Measurements from ENCODE around the gene IGSF22.
"Not testable (repeated sequence)": the region's sequence is repeated elsewhere in the genome, so short reads cannot be mapped to it uniquely, and the experiment has no call there.

The IGSF22 gene

DNA sequence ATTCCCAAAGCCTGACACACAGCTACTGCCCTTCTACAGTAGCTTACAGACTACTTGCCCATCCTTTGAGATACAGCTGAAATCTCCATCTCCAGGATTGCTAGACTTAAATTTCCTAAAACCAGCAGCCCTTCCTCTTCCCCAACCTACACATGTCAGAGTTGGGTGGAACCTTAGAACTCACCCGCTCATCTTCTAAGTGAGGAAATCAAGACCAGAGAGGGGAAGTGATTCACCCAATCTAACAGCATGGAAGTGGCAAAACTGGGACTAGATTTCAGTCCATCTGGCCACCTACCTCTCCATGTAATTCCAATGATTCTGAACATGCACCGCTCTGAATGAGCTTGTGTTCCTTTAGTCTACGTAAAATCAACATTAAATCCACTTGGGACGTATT lies 28.4 kb downstream of the IGSF22 start:
- peak overlapping the region; percentile 60 for H3K27ac ChIP-seq (ENCODE audit: low read depth, low read length)
- peaks cover 0 to 16% (median 13%) of the 10 kb centered on the region in 5 donors for H3K36me3 ChIP-seq (ENCODE audit: control insufficient read depth in 5 of 5, insufficient read depth in 5 of 5, low read length in 5 of 5)
- H3K4me3 ChIP-seq (ENCODE audit: low read depth in 1 of 5, low read length in 5 of 5), result peak overlapping the region in 1 of 5 donors; percentile 73
- H3K9ac ChIP-seq (ENCODE audit: low read length in 5 of 5), result no peak overlapping the region
- H3K4me1 ChIP-seq (ENCODE audit: control insufficient read depth in 5 of 5, insufficient read depth in 5 of 5, low read length in 5 of 5), result peaks cover 10 to 44% (median 32%) of the 10 kb centered on the region in 5 donors
- H3K9me3 ChIP-seq (ENCODE audit: control insufficient read depth in 5 of 5, low read length in 5 of 5), result no peaks in the 10 kb centered on the region
- no peaks in the 10 kb centered on the region for H3K27me3 ChIP-seq (ENCODE audit: control insufficient read depth in 5 of 5, insufficient read depth in 4 of 5, low read length in 5 of 5)

DNA sequence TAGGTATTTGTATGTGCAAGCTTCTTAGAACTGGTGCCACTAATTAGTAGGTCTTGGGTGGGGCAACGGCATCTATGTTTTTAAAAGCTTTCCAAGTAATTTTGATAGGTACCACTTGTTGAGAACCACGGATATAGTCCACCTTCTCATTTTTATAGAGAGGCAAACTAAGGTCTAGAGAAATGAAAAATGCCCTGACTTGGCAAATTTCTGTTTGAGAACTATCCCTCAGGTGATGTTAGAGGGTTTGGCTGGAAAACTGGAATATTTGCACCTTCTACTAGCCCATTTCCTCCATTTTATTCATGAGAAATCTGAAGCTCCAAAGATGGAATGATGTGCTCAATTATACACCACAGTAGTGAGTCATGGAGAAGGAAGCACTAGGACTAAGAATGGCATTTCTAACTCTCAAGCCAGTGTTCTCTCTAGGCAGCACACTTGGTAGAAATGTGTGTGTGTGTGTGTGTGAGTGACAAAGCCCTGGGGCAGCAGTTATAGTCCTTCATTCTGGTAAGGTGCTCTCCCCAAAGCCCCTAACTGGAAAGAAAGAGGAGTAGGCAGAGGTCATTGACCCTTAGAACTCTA lies 29.3 kb downstream of the IGSF22 start:
- Histone ChIP-seq H3K9ac (ENCODE audit: low read length in 5 of 5) (no peak overlapping the region), H3K4me1 (ENCODE audit: control insufficient read depth in 5 of 5, insufficient read depth in 5 of 5, low read length in 5 of 5) (peaks cover 10 to 45% (median 32%) of the 10 kb centered on the region in 5 donors), H3K4me3 (ENCODE audit: low read depth in 1 of 5, low read length in 5 of 5) (no peak overlapping the region), H3K9me3 (ENCODE audit: control insufficient read depth in 5 of 5, low read length in 5 of 5) (no peaks in the 10 kb centered on the region), H3K27ac (ENCODE audit: low read depth, low read length) (no peak overlapping the region), H3K27me3 (ENCODE audit: control insufficient read depth in 5 of 5, insufficient read depth in 4 of 5, low read length in 5 of 5) (no peaks in the 10 kb centered on the region), H3K36me3 (ENCODE audit: control insufficient read depth in 5 of 5, insufficient read depth in 5 of 5, low read length in 5 of 5) (peaks cover 0 to 8% (median 5%) of the 10 kb centered on the region in 5 donors)

DNA sequence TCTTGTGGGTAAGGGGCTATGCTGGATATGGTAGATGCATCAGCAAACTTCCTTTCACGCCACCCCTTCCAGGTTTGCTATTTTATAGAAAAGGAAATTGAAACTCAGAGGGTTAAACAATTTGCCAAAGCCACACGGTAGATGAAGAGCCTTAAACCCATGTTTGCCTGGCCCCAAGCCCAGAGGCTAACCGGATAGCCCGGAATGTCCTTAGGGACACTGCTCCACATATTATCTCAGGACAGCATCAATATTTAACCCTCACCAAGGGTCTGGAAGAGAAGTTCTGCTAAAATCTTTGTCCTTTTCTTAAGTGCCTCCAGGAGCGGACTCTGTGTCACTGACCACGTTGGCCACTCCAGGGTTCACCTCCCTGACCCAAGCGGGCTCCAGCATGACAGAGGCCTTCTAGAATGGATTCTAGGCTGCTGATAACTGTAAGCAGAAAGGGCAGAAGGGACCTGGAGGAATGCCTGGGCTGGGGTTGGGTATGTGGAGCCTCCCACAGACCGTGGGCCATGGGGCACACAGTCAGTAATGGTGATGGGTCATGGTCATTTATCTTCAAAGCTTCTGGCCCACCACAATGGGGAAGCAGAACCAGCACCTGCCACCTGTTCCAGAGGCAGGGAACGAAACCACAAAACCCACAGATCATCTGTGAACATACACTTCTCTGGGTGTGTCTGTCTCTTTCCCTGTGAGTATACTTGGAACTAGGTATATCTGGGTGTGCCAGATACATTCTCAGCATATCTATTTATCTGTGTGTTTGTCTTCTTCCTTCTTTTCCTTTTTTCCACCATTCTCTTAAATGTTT lies 32.8 kb downstream of the IGSF22 start:
- Histone ChIP-seq H3K9me3 (ENCODE audit: control insufficient read depth in 5 of 5, low read length in 5 of 5) (no peaks in the 10 kb centered on the region), H3K27ac (ENCODE audit: low read depth, low read length) (no peak overlapping the region), H3K4me3 (ENCODE audit: low read depth in 1 of 5, low read length in 5 of 5) (no peak overlapping the region), H3K9ac (ENCODE audit: low read length in 5 of 5) (no peak overlapping the region), H3K4me1 (ENCODE audit: control insufficient read depth in 5 of 5, insufficient read depth in 5 of 5, low read length in 5 of 5) (peaks cover 0 to 14% (median 10%) of the 10 kb centered on the region in 5 donors), H3K36me3 (ENCODE audit: control insufficient read depth in 5 of 5, insufficient read depth in 5 of 5, low read length in 5 of 5) (no peaks in the 10 kb centered on the region), H3K27me3 (ENCODE audit: control insufficient read depth in 5 of 5, insufficient read depth in 4 of 5, low read length in 5 of 5) (no peaks in the 10 kb centered on the region)

DNA sequence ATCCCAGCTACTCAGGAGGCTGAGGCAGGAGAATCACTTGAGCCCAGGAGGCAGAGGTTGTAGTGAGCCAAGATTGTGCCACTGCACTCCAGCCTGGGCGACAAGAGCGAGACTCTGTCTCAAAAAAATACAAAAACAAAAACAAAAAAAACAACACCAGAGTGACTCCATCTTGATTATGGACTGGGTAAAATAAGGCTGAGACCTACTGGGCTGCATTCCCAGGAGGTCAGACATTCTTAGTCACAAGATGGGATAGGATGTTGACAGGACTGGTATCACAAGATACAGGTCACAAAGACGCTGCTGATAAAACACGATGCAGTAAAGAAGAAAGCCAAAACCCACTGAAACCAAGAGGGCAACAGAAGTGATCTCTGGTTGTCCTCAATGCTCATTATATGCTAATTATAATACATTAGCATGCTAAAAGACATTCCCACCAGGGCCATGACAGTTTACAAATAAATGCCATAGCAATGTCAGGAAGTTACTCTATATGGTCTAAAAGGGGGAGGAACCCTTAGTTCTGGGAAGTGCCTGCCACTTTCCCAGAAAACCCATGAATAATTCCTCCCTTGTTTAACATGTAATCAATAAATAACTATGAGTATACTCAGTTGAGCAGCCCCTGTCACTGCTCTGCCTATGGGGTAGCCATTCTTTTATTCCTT lies 34.4 kb downstream of the IGSF22 start:
- peaks cover 0 to 10% (median 6%) of the 10 kb centered on the region in 5 donors for H3K4me1 ChIP-seq (ENCODE audit: control insufficient read depth in 5 of 5, insufficient read depth in 5 of 5, low read length in 5 of 5)
- not testable (repeated sequence) for H3K4me3 ChIP-seq (ENCODE audit: low read depth in 1 of 5, low read length in 5 of 5); H3K9me3 ChIP-seq (ENCODE audit: control insufficient read depth in 5 of 5, low read length in 5 of 5); H3K27me3 ChIP-seq (ENCODE audit: control insufficient read depth in 5 of 5, insufficient read depth in 4 of 5, low read length in 5 of 5); H3K36me3 ChIP-seq (ENCODE audit: control insufficient read depth in 5 of 5, insufficient read depth in 5 of 5, low read length in 5 of 5); H3K9ac ChIP-seq (ENCODE audit: low read length in 5 of 5); H3K27ac ChIP-seq (ENCODE audit: low read depth, low read length)

DNA sequence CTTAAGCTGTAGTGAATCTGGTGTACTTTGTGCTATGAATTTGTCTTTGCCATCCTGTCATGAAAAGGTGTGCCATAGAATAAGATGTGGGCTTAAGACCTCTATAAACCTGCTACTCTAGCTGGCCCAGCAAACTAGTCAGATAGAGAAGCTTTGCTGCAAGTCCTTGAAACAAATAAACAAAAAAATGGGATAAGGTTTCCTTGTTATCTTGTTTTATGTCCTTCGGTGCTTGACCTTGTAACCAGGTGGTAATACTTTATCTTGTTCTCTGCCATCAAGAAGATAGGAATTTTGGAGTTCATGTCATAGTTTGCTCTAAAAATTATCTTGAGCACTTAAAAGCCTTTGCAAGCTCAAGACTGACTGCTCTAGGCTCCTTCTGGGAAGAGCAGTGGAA lies 41.7 kb downstream of the IGSF22 start:
- no peak overlapping the region for H3K4me3 ChIP-seq (ENCODE audit: low read depth in 1 of 5, low read length in 5 of 5)
- no peaks in the 10 kb centered on the region for H3K27me3 ChIP-seq (ENCODE audit: control insufficient read depth in 5 of 5, insufficient read depth in 4 of 5, low read length in 5 of 5)
- no peak overlapping the region for H3K27ac ChIP-seq (ENCODE audit: low read depth, low read length)
- H3K9ac ChIP-seq (ENCODE audit: low read length in 5 of 5), result no peak overlapping the region
- H3K4me1 ChIP-seq (ENCODE audit: control insufficient read depth in 5 of 5, insufficient read depth in 5 of 5, low read length in 5 of 5), result no peaks in the 10 kb centered on the region
- no peaks in the 10 kb centered on the region for H3K9me3 ChIP-seq (ENCODE audit: control insufficient read depth in 5 of 5, low read length in 5 of 5)
- H3K36me3 ChIP-seq (ENCODE audit: control insufficient read depth in 5 of 5, insufficient read depth in 5 of 5, low read length in 5 of 5), result no peaks in the 10 kb centered on the region

DNA sequence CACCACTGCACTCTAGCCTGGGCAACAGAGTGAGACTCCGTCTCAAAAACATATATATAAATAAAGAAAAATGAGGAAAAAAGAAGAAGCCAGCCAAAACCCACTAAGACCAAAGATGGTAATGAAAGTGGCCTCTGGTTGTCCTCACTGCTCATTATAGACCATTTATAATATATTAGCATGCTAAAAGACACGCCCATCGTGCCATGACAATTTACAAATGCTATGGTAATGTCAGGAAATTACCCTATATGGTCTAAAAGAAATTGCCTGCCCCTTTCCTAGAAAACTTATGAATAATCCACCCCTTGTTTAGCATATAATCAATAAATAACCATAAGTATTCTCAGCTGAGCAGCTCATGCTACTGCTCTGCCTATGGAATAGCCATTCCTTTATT lies 43.5 kb downstream of the IGSF22 start:
- Histone ChIP-seq H3K9ac (ENCODE audit: low read length in 5 of 5) (no peak overlapping the region), H3K36me3 (ENCODE audit: control insufficient read depth in 5 of 5, insufficient read depth in 5 of 5, low read length in 5 of 5) (no peaks in the 10 kb centered on the region), H3K27me3 (ENCODE audit: control insufficient read depth in 5 of 5, insufficient read depth in 4 of 5, low read length in 5 of 5) (no peaks in the 10 kb centered on the region), H3K4me1 (ENCODE audit: control insufficient read depth in 5 of 5, insufficient read depth in 5 of 5, low read length in 5 of 5) (no peaks in the 10 kb centered on the region), H3K9me3 (ENCODE audit: control insufficient read depth in 5 of 5, low read length in 5 of 5) (no peaks in the 10 kb centered on the region), H3K4me3 (ENCODE audit: low read depth in 1 of 5, low read length in 5 of 5) (no peak overlapping the region), H3K27ac (ENCODE audit: low read depth, low read length) (no peak overlapping the region)

DNA sequence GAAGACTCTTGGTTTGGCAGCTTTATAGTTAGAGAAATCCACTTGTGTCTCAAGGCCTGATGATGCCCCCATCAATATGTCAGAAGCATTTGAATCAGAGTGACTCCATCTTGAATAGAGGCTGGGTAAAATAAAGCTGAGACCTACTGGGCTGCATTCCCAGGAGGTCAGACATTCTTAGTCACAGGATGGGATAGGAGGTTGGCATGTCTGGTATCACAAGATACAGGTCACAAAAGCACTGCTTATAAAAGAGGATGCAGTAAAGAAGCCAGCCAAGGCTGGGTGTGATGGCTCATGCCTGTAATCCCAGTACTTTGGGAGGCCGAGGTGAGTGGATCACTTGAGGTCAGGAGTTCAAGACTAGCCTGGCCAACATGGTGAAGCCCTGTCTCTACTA lies 44.0 kb downstream of the IGSF22 start:
- H3K4me1 ChIP-seq (ENCODE audit: control insufficient read depth in 5 of 5, insufficient read depth in 5 of 5, low read length in 5 of 5); H3K27ac ChIP-seq (ENCODE audit: low read depth, low read length); H3K9me3 ChIP-seq (ENCODE audit: control insufficient read depth in 5 of 5, low read length in 5 of 5); H3K4me3 ChIP-seq (ENCODE audit: low read depth in 1 of 5, low read length in 5 of 5); H3K9ac ChIP-seq (ENCODE audit: low read length in 5 of 5); H3K36me3 ChIP-seq (ENCODE audit: control insufficient read depth in 5 of 5, insufficient read depth in 5 of 5, low read length in 5 of 5); H3K27me3 ChIP-seq (ENCODE audit: control insufficient read depth in 5 of 5, insufficient read depth in 4 of 5, low read length in 5 of 5): not testable (repeated sequence)

DNA sequence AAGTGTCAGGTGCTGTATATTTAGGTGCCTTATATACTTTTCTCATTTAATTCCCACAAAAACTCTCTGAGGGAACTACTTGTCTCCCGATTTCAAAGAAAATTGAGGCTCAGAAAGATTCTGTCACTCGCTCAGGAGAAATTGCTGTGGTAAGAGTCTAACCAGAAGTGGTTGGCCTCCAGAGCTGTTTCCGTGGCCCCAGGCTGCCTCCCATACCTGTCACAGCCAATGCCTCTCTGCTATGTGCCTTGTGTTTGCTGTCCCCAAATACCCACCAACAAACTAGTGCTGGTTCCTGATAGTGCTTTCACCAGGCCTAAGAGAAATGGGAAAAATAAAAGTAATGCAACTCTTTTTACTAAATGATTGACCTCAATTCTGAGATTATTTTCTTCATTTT lies 48.4 kb downstream of the IGSF22 start:
- no peaks in the 10 kb centered on the region for H3K4me1 ChIP-seq (ENCODE audit: control insufficient read depth in 5 of 5, insufficient read depth in 5 of 5, low read length in 5 of 5)
- H3K36me3 ChIP-seq (ENCODE audit: control insufficient read depth in 5 of 5, insufficient read depth in 5 of 5, low read length in 5 of 5), result no peaks in the 10 kb centered on the region
- no peak overlapping the region for H3K4me3 ChIP-seq (ENCODE audit: low read depth in 1 of 5, low read length in 5 of 5)
- H3K9ac ChIP-seq (ENCODE audit: low read length in 5 of 5), result no peak overlapping the region
- no peaks in the 10 kb centered on the region for H3K9me3 ChIP-seq (ENCODE audit: control insufficient read depth in 5 of 5, low read length in 5 of 5)
- H3K27me3 ChIP-seq (ENCODE audit: control insufficient read depth in 5 of 5, insufficient read depth in 4 of 5, low read length in 5 of 5), result no peaks in the 10 kb centered on the region
- no peak overlapping the region for H3K27ac ChIP-seq (ENCODE audit: low read depth, low read length)

DNA sequence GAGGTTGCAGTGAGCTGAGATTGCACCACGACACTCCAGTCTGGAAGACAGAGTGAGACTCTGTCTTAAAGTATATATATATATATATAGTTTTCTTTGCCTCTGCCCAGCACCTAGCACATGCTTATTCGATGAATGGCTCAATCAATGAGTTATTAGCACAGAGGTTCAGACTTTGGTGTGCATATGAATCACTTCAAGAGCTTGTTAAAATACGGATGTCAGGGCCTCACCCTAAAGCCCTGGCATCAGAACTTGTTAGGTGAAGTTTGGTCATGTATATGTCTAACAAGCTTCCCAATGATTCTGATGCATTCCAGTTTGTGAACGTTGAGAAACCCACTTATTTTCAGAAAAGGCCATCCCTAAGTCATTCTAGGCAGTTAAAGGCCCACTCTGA lies 49.2 kb downstream of the IGSF22 start:
- H3K27ac ChIP-seq (ENCODE audit: low read depth, low read length), result no peak overlapping the region
- no peaks in the 10 kb centered on the region for H3K4me1 ChIP-seq (ENCODE audit: control insufficient read depth in 5 of 5, insufficient read depth in 5 of 5, low read length in 5 of 5)
- H3K36me3 ChIP-seq (ENCODE audit: control insufficient read depth in 5 of 5, insufficient read depth in 5 of 5, low read length in 5 of 5), result no peaks in the 10 kb centered on the region

DNA sequence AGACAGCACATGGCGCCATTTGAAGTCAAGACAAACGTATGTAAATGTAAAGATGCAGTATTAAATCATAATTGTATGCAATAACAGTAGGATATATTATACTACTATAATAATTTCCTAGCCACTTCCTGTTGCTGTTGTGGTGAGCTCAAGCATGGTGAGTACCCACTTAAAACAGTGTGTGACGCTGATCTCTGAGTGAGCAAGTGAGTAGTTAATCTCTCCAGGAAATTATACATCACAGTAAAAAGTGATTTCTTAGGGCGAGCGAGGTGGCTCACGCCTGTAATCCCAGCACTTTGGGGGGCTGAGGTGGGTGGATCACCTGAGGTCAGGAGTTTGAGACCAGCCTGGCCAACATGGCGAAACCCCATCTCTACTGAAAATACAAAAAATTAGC lies 53.8 kb downstream of the IGSF22 start:
- H3K4me1 ChIP-seq (ENCODE audit: control insufficient read depth in 5 of 5, insufficient read depth in 5 of 5, low read length in 5 of 5); H3K27ac ChIP-seq (ENCODE audit: low read depth, low read length); H3K27me3 ChIP-seq (ENCODE audit: control insufficient read depth in 5 of 5, insufficient read depth in 4 of 5, low read length in 5 of 5); H3K4me3 ChIP-seq (ENCODE audit: low read depth in 1 of 5, low read length in 5 of 5); H3K9me3 ChIP-seq (ENCODE audit: control insufficient read depth in 5 of 5, low read length in 5 of 5); H3K9ac ChIP-seq (ENCODE audit: low read length in 5 of 5); H3K36me3 ChIP-seq (ENCODE audit: control insufficient read depth in 5 of 5, insufficient read depth in 5 of 5, low read length in 5 of 5): not testable (repeated sequence)

More for the DNA sequence above, 49.2 kb downstream of the IGSF22 start:
- Histone ChIP-seq H3K9ac (ENCODE audit: low read length in 5 of 5) (no peak overlapping the region), H3K27me3 (ENCODE audit: control insufficient read depth in 5 of 5, insufficient read depth in 4 of 5, low read length in 5 of 5) (no peaks in the 10 kb centered on the region), H3K9me3 (ENCODE audit: control insufficient read depth in 5 of 5, low read length in 5 of 5) (no peaks in the 10 kb centered on the region), H3K4me3 (ENCODE audit: low read depth in 1 of 5, low read length in 5 of 5) (no peak overlapping the region)
